Measurements from ENCODE around the gene COL4A2. TPM values are rescaled to one million over a fixed set of nuclear protein-coding genes. Genes with fewer than 3 reads are reported as not detected.

Gene COL4A2
- total RNA-seq, 1 donor from 2014 or later = 120 TPM

GRCh38 chr13:110408286-110408685 lies 101.2 kb downstream of the COL4A2 start:
- H3K4me1 Mint-ChIP-seq (ENCODE audit: low read depth) = peaks cover 3% of the 10 kb centered on the region
- H3K4me3 Mint-ChIP-seq (ENCODE audit: low read depth) = no peak overlapping the region
- peaks cover 3% of the 10 kb centered on the region for H3K36me3 Mint-ChIP-seq (ENCODE audit: insufficient read depth)
- H3K27me3 Mint-ChIP-seq = no peaks in the 10 kb centered on the region
- H3K9me3 Mint-ChIP-seq (ENCODE audit: low read depth) = no peaks in the 10 kb centered on the region
- TF ChIP-seq, protein P1, sequence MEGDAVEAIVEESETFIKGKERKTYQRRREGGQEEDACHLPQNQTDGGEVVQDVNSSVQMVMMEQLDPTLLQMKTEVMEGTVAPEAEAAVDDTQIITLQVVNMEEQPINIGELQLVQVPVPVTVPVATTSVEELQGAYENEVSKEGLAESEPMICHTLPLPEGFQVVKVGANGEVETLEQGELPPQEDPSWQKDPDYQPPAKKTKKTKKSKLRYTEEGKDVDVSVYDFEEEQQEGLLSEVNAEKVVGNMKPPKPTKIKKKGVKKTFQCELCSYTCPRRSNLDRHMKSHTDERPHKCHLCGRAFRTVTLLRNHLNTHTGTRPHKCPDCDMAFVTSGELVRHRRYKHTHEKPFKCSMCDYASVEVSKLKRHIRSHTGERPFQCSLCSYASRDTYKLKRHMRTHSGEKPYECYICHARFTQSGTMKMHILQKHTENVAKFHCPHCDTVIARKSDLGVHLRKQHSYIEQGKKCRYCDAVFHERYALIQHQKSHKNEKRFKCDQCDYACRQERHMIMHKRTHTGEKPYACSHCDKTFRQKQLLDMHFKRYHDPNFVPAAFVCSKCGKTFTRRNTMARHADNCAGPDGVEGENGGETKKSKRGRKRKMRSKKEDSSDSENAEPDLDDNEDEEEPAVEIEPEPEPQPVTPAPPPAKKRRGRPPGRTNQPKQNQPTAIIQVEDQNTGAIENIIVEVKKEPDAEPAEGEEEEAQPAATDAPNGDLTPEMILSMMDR (IDR thresholded peaks at IDR 0.05; ENCODE audit: unreplicated experiment) = no peak
- DNase-seq (ENCODE audit: low spot score, unreplicated experiment) = no peak
- no peak overlapping the region for H3K27ac Mint-ChIP-seq

GRCh38 chr13:110409581-110409992 lies 102.5 kb downstream of the COL4A2 start:
- H3K27me3 Mint-ChIP-seq = no peaks in the 10 kb centered on the region
- no peak for DNase-seq (ENCODE audit: low spot score, unreplicated experiment)
- H3K4me1 Mint-ChIP-seq (ENCODE audit: low read depth) = peaks cover 1% of the 10 kb centered on the region
- H3K36me3 Mint-ChIP-seq (ENCODE audit: insufficient read depth) = peaks cover 3% of the 10 kb centered on the region
- TF ChIP-seq, protein P1 (IDR thresholded peaks at IDR 0.05; ENCODE audit: unreplicated experiment) = no peak
- H3K27ac Mint-ChIP-seq = no peak overlapping the region
- H3K9me3 Mint-ChIP-seq (ENCODE audit: low read depth) = no peaks in the 10 kb centered on the region
- H3K4me3 Mint-ChIP-seq (ENCODE audit: low read depth) = no peak overlapping the region

- H3K27ac Mint-ChIP-seq = no peak overlapping the region
- peaks cover 1% of the 10 kb centered on the region for H3K4me1 Mint-ChIP-seq (ENCODE audit: low read depth)
- peaks cover 3% of the 10 kb centered on the region for H3K36me3 Mint-ChIP-seq (ENCODE audit: insufficient read depth)
- H3K9me3 Mint-ChIP-seq (ENCODE audit: low read depth) = no peaks in the 10 kb centered on the region
- DNase-seq (ENCODE audit: low spot score, unreplicated experiment) = no peak
- TF ChIP-seq, protein P1 (IDR thresholded peaks at IDR 0.05; ENCODE audit: unreplicated experiment) = no peak
- no peak overlapping the region for H3K4me3 Mint-ChIP-seq (ENCODE audit: low read depth)
- no peaks in the 10 kb centered on the region for H3K27me3 Mint-ChIP-seq
Observed at GRCh38 chr13:110410000-110410399, 102.9 kb downstream of the COL4A2 start.

DNA sequence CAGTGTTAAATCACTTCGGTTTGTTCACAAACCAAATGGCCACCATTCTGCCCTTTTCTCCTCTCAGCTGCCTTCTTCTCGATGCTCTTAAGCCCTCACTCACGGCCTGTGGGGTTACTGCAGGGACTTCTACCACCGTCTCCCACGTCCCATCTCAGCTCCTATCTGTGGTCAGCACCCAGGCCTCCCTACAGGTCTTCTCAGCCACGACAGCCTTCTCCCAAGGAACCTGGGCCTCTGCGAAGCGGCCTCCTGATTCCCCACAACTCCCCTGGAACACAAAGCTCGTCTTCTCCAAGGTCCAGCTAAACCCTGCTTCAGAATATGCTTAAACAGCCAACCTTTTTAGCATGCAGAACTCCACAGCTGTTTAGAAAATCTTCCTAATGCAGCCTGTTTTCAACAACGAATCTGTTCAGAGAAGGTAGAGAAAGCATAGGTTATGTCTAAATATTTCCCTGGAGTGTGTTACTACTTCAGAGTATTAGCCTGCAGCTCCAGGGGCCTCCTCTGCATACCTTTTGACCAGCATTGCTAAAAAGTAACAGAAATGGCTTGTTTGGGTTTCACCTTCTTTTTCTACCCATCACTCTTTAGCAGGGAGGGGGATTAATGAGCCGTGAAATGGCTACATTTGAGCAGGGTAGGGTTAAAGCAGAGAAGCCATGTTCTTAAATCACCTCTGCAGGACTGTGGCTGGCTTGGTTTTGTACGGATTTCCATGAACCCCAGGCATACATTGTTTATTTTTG lies 104.0 kb downstream of the COL4A2 start:
- DNase-seq (ENCODE audit: low spot score, unreplicated experiment) = no peak
- TF ChIP-seq, protein P1 (IDR thresholded peaks at IDR 0.05; ENCODE audit: unreplicated experiment) = no peak
- Mint-ChIP-seq H3K4me1 (ENCODE audit: low read depth) (peaks cover 1% of the 10 kb centered on the region), H3K27ac (peak overlapping the region; percentile 30), H3K36me3 (ENCODE audit: insufficient read depth) (peaks cover 3% of the 10 kb centered on the region), H3K4me3 (ENCODE audit: low read depth) (no peak overlapping the region), H3K9me3 (ENCODE audit: low read depth) (no peaks in the 10 kb centered on the region), H3K27me3 (no peaks in the 10 kb centered on the region)

GRCh38 chr13:110411688-110412059 lies 104.6 kb downstream of the COL4A2 start:
- Mint-ChIP-seq H3K27me3 (no peaks in the 10 kb centered on the region), H3K27ac (no peak overlapping the region), H3K4me1 (ENCODE audit: low read depth) (peaks cover 1% of the 10 kb centered on the region), H3K36me3 (ENCODE audit: insufficient read depth) (peaks cover 3% of the 10 kb centered on the region), H3K9me3 (ENCODE audit: low read depth) (no peaks in the 10 kb centered on the region), H3K4me3 (ENCODE audit: low read depth) (no peak overlapping the region)
- no peak for DNase-seq (ENCODE audit: low spot score, unreplicated experiment)
- TF ChIP-seq, protein P1 (IDR thresholded peaks at IDR 0.05; ENCODE audit: unreplicated experiment) = no peak
